Small intestine (tissue), 7 donors: Measurements from ENCODE around the gene ZDHHC18. TPM values are rescaled to one million over a fixed set of nuclear protein-coding genes. Genes with fewer than 3 reads are reported as not detected.
"Not testable (repeated sequence)": the region's sequence is repeated elsewhere in the genome, so short reads cannot be mapped to it uniquely, and the experiment has no call there.

Experiments used
- DNase-seq, 2 donors: peaks; one replicate each; pipeline versions ENCODE4 v3.0.0 to v3.0.0-alpha.2; 2013
- FAIRE-seq: peaks from 2 replicates; lab custom pipeline; 2012; peaks lifted over from hg19 to GRCh38; lab: Jason Lieb, UNC
- H3K27ac ChIP-seq, 3 donors: one replicate each; pipeline ENCODE4 v1.5.1; 2013; ENCODE audit warnings: low read length in 2 of 3, mild to moderate bottlenecking in 2 of 3, control low read depth in 1 of 3, inconsistent platforms in 1 of 3, low read depth in 1 of 3, moderate library complexity in 1 of 3
- H3K27me3 ChIP-seq, 3 donors: one replicate each; pipeline ENCODE4 v1.6.1; 2013; ENCODE audit warnings: low read length in 3 of 3, inconsistent platforms in 1 of 3; ENCODE audit not compliant: control insufficient read depth in 3 of 3, insufficient read depth in 3 of 3
- H3K36me3 ChIP-seq, 3 donors: one replicate each; pipeline ENCODE4 v1.6.1; 2013; ENCODE audit warnings: low read length in 3 of 3, inconsistent platforms in 1 of 3, low read depth in 1 of 3, mild to moderate bottlenecking in 1 of 3, moderate library complexity in 1 of 3; ENCODE audit not compliant: control insufficient read depth in 3 of 3, insufficient read depth in 2 of 3
- H3K4me1 ChIP-seq, 3 donors: one replicate each; pipeline ENCODE4 v1.6.1; 2013; ENCODE audit warnings: low read length in 2 of 3, inconsistent platforms in 1 of 3, low read depth in 1 of 3, mild to moderate bottlenecking in 1 of 3, moderate library complexity in 1 of 3; ENCODE audit not compliant: control insufficient read depth in 3 of 3, insufficient read depth in 2 of 3
- H3K4me3 ChIP-seq, 3 donors: one replicate each; pipeline ENCODE4 v1.5.1; 2013; ENCODE audit warnings: low read length in 3 of 3, control low read depth in 1 of 3, inconsistent platforms in 1 of 3, low read depth in 1 of 3, mild to moderate bottlenecking in 1 of 3, moderate library complexity in 1 of 3
- H3K9me3 ChIP-seq, 2 donors: one replicate each; pipeline ENCODE4 v1.6.1; 2013; ENCODE audit warnings: low read depth in 1 of 2, low read length in 1 of 2; ENCODE audit not compliant: control insufficient read depth in 2 of 2, insufficient read depth in 1 of 2
- WGBS, 3 donors: extraction: QIAGEN DNeasy Blood & Tissue Kit; methylation state at CpG; one replicate each; pipeline ENCODE4 v1.1.7; 2013; 5-methylcytosine and 5-hydroxymethylcytosine counted together
- polyA plus RNA-seq, 4 donors: library from polyadenylated mRNA; stranded (reverse) in 3 of 4; unstranded in 1 of 4; fragments of 200-250 nt in 3 of 4; fragments of 120-200 nt in 1 of 4; gene quantifications; one replicate each; pipeline versions ENCODE4 v1.2.1 to v1.2.3, GENCODE V29; 2013
- donor health status: healthy with polysubstance abuse.
- donor health status: control.
- donor health status: control.
- donor health status: Bipolar disorder and iron deficiency.
- donor health status: healthy.

The ZDHHC18 gene
- polyA plus RNA-seq, 4 donors = 7.2 to 15.7 (median 9.2) TPM

- WGBS, 3 donors = 76 to 86% (median 86%) methylated on average over 7 of the region's 7 CpGs
- H3K9me3 ChIP-seq = no peaks in the 10 kb centered on the region
- H3K27ac ChIP-seq = peak overlapping the region; percentile 43 to 53 (median 52)
- FAIRE-seq (no peak), DNase-seq (no peak)
- no peaks in the 10 kb centered on the region for H3K27me3 ChIP-seq
- peaks cover 0 to 28% (median 0%) of the 10 kb centered on the region in 3 donors for H3K4me1 ChIP-seq
- H3K36me3 ChIP-seq = peaks cover 0 to 20% (median 0%) of the 10 kb centered on the region in 3 donors
- no peak overlapping the region for H3K4me3 ChIP-seq
Measured at GRCh38 chr1:26861889-26862378, 35.4 kb downstream of the ZDHHC18 start.

- Histone ChIP-seq H3K36me3 (peaks cover 0 to 9% (median 0%) of the 10 kb centered on the region in 3 donors), H3K4me3 (peak within 1 kb of the TSS; percentile 43 to 79 (median 64)), H3K9me3 (no peaks in the 10 kb centered on the region), H3K27ac (peak within 1 kb of the TSS; percentile 93 to 96 (median 94)), H3K27me3 (no peaks in the 10 kb centered on the region), H3K4me1 (peaks cover 0 to 26% (median 0%) of the 10 kb centered on the region in 3 donors)
- no peak for FAIRE-seq
- peak; percentile 94 to 99 for DNase-seq
- 12 to 71% (median 38%) methylated on average over 36 to 37 of the region's 37 CpGs for WGBS, 3 donors
Measured at GRCh38 chr1:26862781-26863684, 36.5 kb downstream of the ZDHHC18 start, which contains the start of gene SFN. Gene SFN, plus strand, starts transcription at chr1:26863149. Its CDS starts 64 bp downstream, at chr1:26863213.

- FAIRE-seq (no peak), DNase-seq (peak in 1 of 2 donors; percentile 24)
- Histone ChIP-seq H3K9me3 (no peaks in the 10 kb centered on the region), H3K4me3 (peak overlapping the region; percentile 40 to 79 (median 64)), H3K27ac (peak overlapping the region; percentile 93 to 96 (median 94)), H3K4me1 (peaks cover 0 to 26% (median 0%) of the 10 kb centered on the region in 3 donors), H3K27me3 (no peaks in the 10 kb centered on the region), H3K36me3 (peaks cover 0 to 5% (median 0%) of the 10 kb centered on the region in 3 donors)
- 9 to 54% (median 27%) methylated on average over 15 to 20 of the region's 20 CpGs for WGBS, 3 donors
Measured at GRCh38 chr1:26863685-26864077, 37.2 kb downstream of the ZDHHC18 start.

GRCh38 chr1:26864610-26865480 lies 38.4 kb downstream of the ZDHHC18 start:
- FAIRE-seq = no peak
- Histone ChIP-seq H3K4me1 (peaks cover 0 to 26% (median 0%) of the 10 kb centered on the region in 3 donors), H3K4me3 (peak overlapping the region; percentile 55 to 79 (median 77)), H3K27ac (peak overlapping the region; percentile 93 to 96 (median 93)), H3K27me3 (no peaks in the 10 kb centered on the region), H3K9me3 (no peaks in the 10 kb centered on the region), H3K36me3 (no peaks in the 10 kb centered on the region)
- DNase-seq = peak; percentile 97 to 98
- 0 to 1% (median 0%) methylated on average over 70 to 75 of the region's 75 CpGs for WGBS, 3 donors

GRCh38 chr1:26873097-26873496 lies 46.6 kb downstream of the ZDHHC18 start:
- not testable (repeated sequence) for FAIRE-seq, H3K4me1 ChIP-seq, H3K4me3 ChIP-seq, H3K9me3 ChIP-seq, H3K27me3 ChIP-seq, DNase-seq, H3K27ac ChIP-seq
- peaks cover 0 to 28% (median 7%) of the 10 kb centered on the region in 3 donors for H3K36me3 ChIP-seq
- 75 to 85% (median 82%) methylated on average over 2 of the region's 2 CpGs for WGBS, 3 donors

- Histone ChIP-seq H3K9me3 (no peaks in the 10 kb centered on the region), H3K36me3 (peaks cover 4 to 46% (median 7%) of the 10 kb centered on the region in 3 donors), H3K27me3 (no peaks in the 10 kb centered on the region), H3K27ac (no peak overlapping the region), H3K4me3 (no peak overlapping the region), H3K4me1 (peaks cover 0 to 7% (median 0%) of the 10 kb centered on the region in 3 donors)
- WGBS, 3 donors = 75 to 82% (median 81%) methylated on average over 4 of the region's 4 CpGs
- FAIRE-seq (no peak), DNase-seq (no peak)
Measured at GRCh38 chr1:26874896-26875295, 48.4 kb downstream of the ZDHHC18 start.

GRCh38 chr1:26877326-26877725 lies 50.8 kb downstream of the ZDHHC18 start:
- Histone ChIP-seq H3K4me3 (no peak overlapping the region), H3K27ac (no peak overlapping the region), H3K36me3 (peaks cover 8 to 63% (median 11%) of the 10 kb centered on the region in 3 donors), H3K4me1 (peaks cover 0 to 7% (median 0%) of the 10 kb centered on the region in 3 donors), H3K9me3 (no peaks in the 10 kb centered on the region), H3K27me3 (no peaks in the 10 kb centered on the region)
- 29 to 61% (median 41%) methylated on average over 2 of the region's 2 CpGs for WGBS, 3 donors
- DNase-seq = no peak
- FAIRE-seq = no peak
